Body of pancreas (tissue), 4 donors: ENCODE measurements around the gene CCDC169.

ENCODE experiments used
- POLR2A ChIP-seq, 3 donors: fragments of 450-650 bp; IDR thresholded peaks; one replicate each; pipeline ENCODE4 v1.6.1; 2016; ENCODE audit warnings: antibody characterized with exemption in 3 of 3, mild to moderate bottlenecking in 2 of 3
- TF ChIP-seq, protein P1 (sequence below), 7 experiments: fragments of 450-650 bp in 4 of 7; fragments of 200-600 bp in 3 of 7; sonication (generic) in 3 of 7; IDR thresholded peaks; one replicate each; pipeline ENCODE4 v1.5.1; 2016 to 2019; ENCODE audit warnings: antibody characterized with exemption in 7 of 7

- TF ChIP-seq, protein P1, sequence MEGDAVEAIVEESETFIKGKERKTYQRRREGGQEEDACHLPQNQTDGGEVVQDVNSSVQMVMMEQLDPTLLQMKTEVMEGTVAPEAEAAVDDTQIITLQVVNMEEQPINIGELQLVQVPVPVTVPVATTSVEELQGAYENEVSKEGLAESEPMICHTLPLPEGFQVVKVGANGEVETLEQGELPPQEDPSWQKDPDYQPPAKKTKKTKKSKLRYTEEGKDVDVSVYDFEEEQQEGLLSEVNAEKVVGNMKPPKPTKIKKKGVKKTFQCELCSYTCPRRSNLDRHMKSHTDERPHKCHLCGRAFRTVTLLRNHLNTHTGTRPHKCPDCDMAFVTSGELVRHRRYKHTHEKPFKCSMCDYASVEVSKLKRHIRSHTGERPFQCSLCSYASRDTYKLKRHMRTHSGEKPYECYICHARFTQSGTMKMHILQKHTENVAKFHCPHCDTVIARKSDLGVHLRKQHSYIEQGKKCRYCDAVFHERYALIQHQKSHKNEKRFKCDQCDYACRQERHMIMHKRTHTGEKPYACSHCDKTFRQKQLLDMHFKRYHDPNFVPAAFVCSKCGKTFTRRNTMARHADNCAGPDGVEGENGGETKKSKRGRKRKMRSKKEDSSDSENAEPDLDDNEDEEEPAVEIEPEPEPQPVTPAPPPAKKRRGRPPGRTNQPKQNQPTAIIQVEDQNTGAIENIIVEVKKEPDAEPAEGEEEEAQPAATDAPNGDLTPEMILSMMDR (IDR thresholded peaks at IDR 0.05), result no peak
- no peak for TF ChIP-seq POLR2A (IDR thresholded peaks at IDR 0.05)
Measured at GRCh38 chr13:36242761-36243160, 54.9 kb downstream of the CCDC169 start.
